Calu3 (cell line): Measurements from ENCODE around the gene PHLPP2. TPM values are rescaled to one million over a fixed set of nuclear protein-coding genes. Genes with fewer than 3 reads are reported as not detected.
"Not testable (repeated sequence)": the region's sequence is repeated elsewhere in the genome, so short reads cannot be mapped to it uniquely, and the experiment has no call there.

ENCODE experiments used
- BruUV-seq: library from RNA; stranded (reverse); fragments of 400-500 nt; replicated peaks from 2 replicates; lab custom pipeline; 2021; lab: Mats Ljungman, UMichigan
- CTCF ChIA-PET: fragments of 300-600 bp; sonication (Branson Sonifier 250); formaldehyde crosslinking; loops from one replicate; lab custom pipeline; 2022; ENCODE audit warnings: antibody characterized with exemption; lab: Charles Lee
- DNase-seq: peaks from one replicate; pipeline ENCODE4 v3.0.0; 2022
- H3K27ac Mint-ChIP-seq: one replicate; pipeline ENCODE4 v1.8.0; 2022; ENCODE audit warnings: mixed read lengths; ENCODE audit not compliant: unreplicated experiment
- H3K27me3 Mint-ChIP-seq: one replicate; pipeline ENCODE4 v1.8.0; 2022; ENCODE audit warnings: mixed read lengths; ENCODE audit not compliant: unreplicated experiment
- H3K36me3 Mint-ChIP-seq: one replicate; pipeline ENCODE4 v1.8.0; 2022; ENCODE audit warnings: mild to moderate bottlenecking, moderate library complexity, mixed read lengths; ENCODE audit not compliant: insufficient read depth, unreplicated experiment
- H3K4me1 Mint-ChIP-seq: one replicate; pipeline ENCODE4 v1.8.0; 2022; ENCODE audit warnings: mild to moderate bottlenecking, low read depth, mixed read lengths; ENCODE audit not compliant: unreplicated experiment
- H3K4me3 Mint-ChIP-seq: one replicate; pipeline ENCODE4 v1.8.0; 2022; ENCODE audit warnings: mild to moderate bottlenecking, low read depth, moderate library complexity, mixed read lengths; ENCODE audit not compliant: unreplicated experiment
- H3K9me3 Mint-ChIP-seq: one replicate; pipeline ENCODE4 v1.8.0; 2022; ENCODE audit warnings: low read depth, mixed read lengths; ENCODE audit not compliant: unreplicated experiment
- CTCF ChIP-seq: fragments of 200-600 bp; IDR thresholded peaks from one replicate; pipeline ENCODE4 v1.8.0; 2022; ENCODE audit warnings: antibody characterized with exemption; ENCODE audit not compliant: unreplicated experiment
- intact Hi-C: fragments of 100-400 bp; cut with micrococcal nuclease; formaldehyde crosslinking; loops from one replicate; pipeline ENCODE4 v1.10.0; 2022; ENCODE audit not compliant: unreplicated experiment
- total RNA-seq: library from RNA; stranded (reverse); gene quantifications from 2 replicates; pipeline ENCODE4 v1.2.3, GENCODE V29; 2022

PHLPP2 gene
- total RNA-seq, 1 experiment from 2014 or later = 10.0 TPM

- intact Hi-C loops = no loop called here
- no TSS peak for BruUV-seq
- H3K27ac Mint-ChIP-seq = no peak overlapping the region
- H3K4me1 Mint-ChIP-seq = no peaks in the 10 kb centered on the region
- no peak overlapping the region for H3K4me3 Mint-ChIP-seq
- DNase-seq = no peak
- no peaks in the 10 kb centered on the region for H3K9me3 Mint-ChIP-seq
- CTCF ChIA-PET = interaction anchor here (0.6 kb wide), 1 partner anchor 21 kb away, joined by 4 read pairs; no protein-coding TSS in a partner anchor
- no peak for TF ChIP-seq CTCF
- no peaks in the 10 kb centered on the region for H3K27me3 Mint-ChIP-seq
- peaks cover 2% of the 10 kb centered on the region for H3K36me3 Mint-ChIP-seq
These were observed 26.0 kb downstream of the PHLPP2 start for GRCh38 chr16:71698491-71698890.

- TF ChIP-seq CTCF = no peak
- Mint-ChIP-seq H3K4me3 (no peak overlapping the region), H3K9me3 (no peaks in the 10 kb centered on the region), H3K27ac (no peak overlapping the region), H3K4me1 (no peaks in the 10 kb centered on the region), H3K27me3 (no peaks in the 10 kb centered on the region), H3K36me3 (peaks cover 4% of the 10 kb centered on the region)
- no peak for DNase-seq
- intact Hi-C loops = no loop called here
- CTCF ChIA-PET = no interaction called here
- no TSS peak for BruUV-seq
These were observed 31.3 kb downstream of the PHLPP2 start for GRCh38 chr16:71693164-71693563.

- TF ChIP-seq CTCF = no peak
- BruUV-seq = no TSS peak
- Mint-ChIP-seq H3K27me3 (no peaks in the 10 kb centered on the region), H3K4me1 (no peaks in the 10 kb centered on the region), H3K4me3 (no peak overlapping the region), H3K36me3 (peaks cover 4% of the 10 kb centered on the region), H3K9me3 (no peaks in the 10 kb centered on the region), H3K27ac (no peak overlapping the region)
- intact Hi-C loops = no loop called here
- CTCF ChIA-PET = no interaction called here
- DNase-seq = no peak
These were observed 34.6 kb downstream of the PHLPP2 start for GRCh38 chr16:71689901-71690300.

- intact Hi-C loops = no loop called here
- Mint-ChIP-seq H3K4me3 (no peak overlapping the region), H3K4me1 (no peaks in the 10 kb centered on the region), H3K36me3 (peaks cover 8% of the 10 kb centered on the region), H3K27me3 (no peaks in the 10 kb centered on the region), H3K27ac (no peak overlapping the region), H3K9me3 (no peaks in the 10 kb centered on the region)
- no TSS peak for BruUV-seq
- DNase-seq = no peak
- no peak for TF ChIP-seq CTCF
- CTCF ChIA-PET = interaction anchor here (0.6 to 1.2 kb wide), 2 partner anchors 9 to 274 kb away, joined by 3 read pairs; no protein-coding TSS in a partner anchor
These were observed 36.6 kb downstream of the PHLPP2 start for GRCh38 chr16:71687861-71688260.

- H3K9me3 Mint-ChIP-seq, H3K4me3 Mint-ChIP-seq, H3K27ac Mint-ChIP-seq, DNase-seq, H3K36me3 Mint-ChIP-seq, H3K27me3 Mint-ChIP-seq, intact Hi-C loops, BruUV-seq: not testable (repeated sequence)
- peaks cover 11% of the 10 kb centered on the region for H3K4me1 Mint-ChIP-seq
- CTCF ChIA-PET = interaction anchor here (0.7 kb wide), 1 partner anchor 102 kb away, joined by 3 read pairs; no protein-coding TSS in a partner anchor
These were observed 40.2 kb downstream of the PHLPP2 start for GRCh38 chr16:71684280-71684679.
